Neuronal stem cell (in vitro differentiated cells): ENCODE measurements around the gene FAM174B.

Source experiments
- DNase-seq: peaks from one replicate; pipeline ENCODE4 v3.0.0-alpha.2; 2013; ENCODE audit warnings: low spot score
- H2AFZ ChIP-seq: one replicate; pipeline ENCODE4 v1.6.1; 2013; ENCODE audit warnings: mild to moderate bottlenecking, low read length, inconsistent platforms
- H2AK5ac ChIP-seq: 2 replicates; pipeline ENCODE4 v1.6.1; 2013; ENCODE audit warnings: low read depth, mild to moderate bottlenecking, inconsistent platforms, low read length, moderate library complexity, mixed read lengths
- H2BK120ac ChIP-seq: 2 replicates; pipeline ENCODE4 v1.6.1; 2013; ENCODE audit warnings: low read depth, mild to moderate bottlenecking, inconsistent platforms, low read length, moderate library complexity, mixed read lengths
- H2BK12ac ChIP-seq: one replicate; pipeline ENCODE4 v1.6.1; 2013; ENCODE audit warnings: low read length, inconsistent platforms
- H2BK15ac ChIP-seq: 2 replicates; pipeline ENCODE4 v1.6.1; 2013; ENCODE audit warnings: mild to moderate bottlenecking, low read length, inconsistent platforms, mixed read lengths
- H2BK5ac ChIP-seq: one replicate; pipeline ENCODE4 v1.6.1; 2013; ENCODE audit warnings: inconsistent platforms, mild to moderate bottlenecking, low read length, moderate library complexity
- H3K14ac ChIP-seq: one replicate; pipeline ENCODE4 v1.6.1; 2013; ENCODE audit warnings: low read length, inconsistent platforms
- H3K18ac ChIP-seq: 2 replicates; pipeline ENCODE4 v1.6.1; 2013; ENCODE audit warnings: low read length, inconsistent platforms
- H3K23ac ChIP-seq: 2 replicates; pipeline ENCODE4 v1.6.1; 2013; ENCODE audit warnings: low read depth, mild to moderate bottlenecking, mixed read lengths, low read length, inconsistent platforms; ENCODE audit not compliant: poor library complexity
- H3K27ac ChIP-seq: replicated peaks from 3 replicates; pipeline ENCODE4 v1.5.1; 2013; ENCODE audit warnings: low read length, inconsistent platforms
- H3K27me3 ChIP-seq, 3 experiments: 2 replicates each; pipeline ENCODE4 v1.6.1; 2013; ENCODE audit warnings: low read length in 3 of 3, mild to moderate bottlenecking in 2 of 3, inconsistent platforms in 1 of 3, low read depth in 1 of 3, mixed read lengths in 1 of 3, moderate library complexity in 1 of 3; ENCODE audit not compliant: control insufficient read depth in 3 of 3, insufficient read depth in 3 of 3
- H3K36me3 ChIP-seq, 2 donors: replicated peaks in 1 of 2; 2 replicates each; pipeline ENCODE4 v1.6.1; 2013; ENCODE audit warnings: low read length in 2 of 2; ENCODE audit not compliant: control insufficient read depth in 2 of 2, insufficient read depth in 2 of 2
- H3K4ac ChIP-seq: 2 replicates; pipeline ENCODE4 v1.6.1; 2013; ENCODE audit warnings: inconsistent platforms, mild to moderate bottlenecking, low read length, moderate library complexity
- H3K4me1 ChIP-seq, 2 donors: 1 replicate in 1 of 2; 2 replicates in 1 of 2; pipeline ENCODE4 v1.6.1; 2013; ENCODE audit warnings: low read length in 2 of 2, low read depth in 1 of 2; ENCODE audit not compliant: control insufficient read depth in 2 of 2, insufficient read depth in 1 of 2
- H3K4me2 ChIP-seq: one replicate; pipeline ENCODE4 v1.6.1; 2013; ENCODE audit warnings: mild to moderate bottlenecking, low read length, inconsistent platforms; ENCODE audit not compliant: insufficient read depth, poor library complexity, severe bottlenecking
- H3K4me3 ChIP-seq, 2 donors: 2 replicates each; pipeline ENCODE4 v1.5.1; 2013; ENCODE audit warnings: low read length in 2 of 2, mild to moderate bottlenecking in 2 of 2, inconsistent platforms in 1 of 2, moderate library complexity in 1 of 2
- H3K79me1 ChIP-seq: one replicate; pipeline ENCODE4 v1.6.1; 2013; ENCODE audit warnings: low read depth, mild to moderate bottlenecking, inconsistent platforms, low read length, moderate library complexity
- H3K9ac ChIP-seq: one replicate; pipeline ENCODE4 v1.6.1; 2013; ENCODE audit warnings: mild to moderate bottlenecking, low read depth, low read length, inconsistent platforms; ENCODE audit not compliant: poor library complexity
- H3K9me3 ChIP-seq, 2 donors: replicated peaks in 1 of 2; 2 replicates each; pipeline versions ENCODE3 to v1.6.1; 2013; ENCODE audit warnings: low read length in 2 of 2, mild to moderate bottlenecking in 2 of 2, inconsistent platforms in 1 of 2, low read depth in 1 of 2, mixed read lengths in 1 of 2, moderate library complexity in 1 of 2; ENCODE audit not compliant: control insufficient read depth in 2 of 2, insufficient read depth in 1 of 2
- H4K8ac ChIP-seq: one replicate; pipeline ENCODE4 v1.6.1; 2013; ENCODE audit warnings: low read depth, mild to moderate bottlenecking, inconsistent platforms, low read length, moderate library complexity
- H4K91ac ChIP-seq: one replicate; pipeline ENCODE4 v1.6.1; 2013; ENCODE audit warnings: low read length, low read depth, mild to moderate bottlenecking, inconsistent platforms; ENCODE audit not compliant: poor library complexity
- WGBS, 2 donors: extraction: QIAGEN DNeasy Blood & Tissue Kit; methylation state at CpG; one replicate each; pipeline ENCODE4 v1.1.7; 2013; ENCODE audit warnings: missing lambda C conversion rate in 2 of 2, mixed read lengths in 1 of 2; ENCODE audit not compliant: insufficient read length in 2 of 2, insufficient replicate concordance in 1 of 2; ENCODE audit errors: extremely low coverage in 2 of 2; 5-methylcytosine and 5-hydroxymethylcytosine counted together

Gene FAM174B

GRCh38 chr15:92652576-92652966, 3.0 kb downstream of the FAM174B start:
- Histone ChIP-seq H3K14ac (no peak overlapping the region), H2BK12ac (no peak overlapping the region), H4K8ac (no peak overlapping the region), H4K91ac (no peak overlapping the region), H3K4me3 (no peak overlapping the region), H3K4ac (no peak overlapping the region), H3K79me1 (no peaks in the 10 kb centered on the region), H2BK120ac (no peak overlapping the region), H3K18ac (no peak overlapping the region), H3K27me3 (peaks cover 0 to 27% (median 0%) of the 10 kb centered on the region in 3 experiments), H2AK5ac (no peak overlapping the region), H2AFZ (no peak overlapping the region), H3K9me3 (peaks cover 5 to 17% of the 10 kb centered on the region in 2 donors), H3K4me1 (peaks cover 9 to 15% of the 10 kb centered on the region in 2 donors), H3K9ac (no peak overlapping the region), H3K23ac (no peak overlapping the region), H3K4me2 (no peak overlapping the region), H2BK15ac (peak overlapping the region; percentile 2), H3K36me3 (no peaks in the 10 kb centered on the region), H2BK5ac (no peak overlapping the region), H3K27ac (no peak overlapping the region)
- WGBS, 2 donors, result no CpG with 5 or more reads among the region's 9 CpGs
- DNase-seq, result no peak

DNA sequence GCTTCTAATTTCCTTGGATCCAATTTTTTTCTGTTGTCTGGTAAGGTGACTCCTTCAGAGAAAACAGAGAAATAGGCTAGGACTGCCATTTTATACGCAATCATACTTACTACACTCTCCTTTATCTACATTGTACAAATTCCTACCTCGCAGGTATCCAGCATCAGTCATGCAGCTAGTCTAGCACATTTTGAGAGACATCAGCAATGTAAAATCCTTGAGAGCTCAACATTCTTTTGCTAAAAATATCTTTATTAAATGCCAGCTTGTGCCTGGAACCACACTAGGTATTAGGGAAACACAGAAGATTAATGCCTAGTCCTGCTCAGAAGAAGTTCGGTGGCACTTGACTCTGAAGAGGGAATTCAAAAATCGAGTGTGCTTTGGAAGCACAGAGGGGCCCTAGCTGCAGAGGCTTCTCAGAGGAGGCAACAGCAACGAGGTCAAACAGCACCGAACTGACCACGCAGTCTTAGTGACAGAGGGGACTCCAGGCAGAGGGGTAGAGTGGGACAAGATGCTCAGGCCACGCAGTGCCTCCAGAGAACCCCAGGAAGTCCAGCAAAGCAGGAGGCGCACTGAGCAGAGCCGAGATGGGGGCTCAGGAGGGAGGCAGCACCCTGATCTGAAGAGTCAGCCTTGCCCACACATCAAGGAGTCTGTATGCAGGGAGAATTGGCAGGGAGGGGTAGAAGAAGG, 3.5 kb downstream of the FAM174B start:
- no peaks in the 10 kb centered on the region for H3K36me3 ChIP-seq
- no CpG with 5 or more reads among the region's 10 CpGs for WGBS, 2 donors

DNA sequence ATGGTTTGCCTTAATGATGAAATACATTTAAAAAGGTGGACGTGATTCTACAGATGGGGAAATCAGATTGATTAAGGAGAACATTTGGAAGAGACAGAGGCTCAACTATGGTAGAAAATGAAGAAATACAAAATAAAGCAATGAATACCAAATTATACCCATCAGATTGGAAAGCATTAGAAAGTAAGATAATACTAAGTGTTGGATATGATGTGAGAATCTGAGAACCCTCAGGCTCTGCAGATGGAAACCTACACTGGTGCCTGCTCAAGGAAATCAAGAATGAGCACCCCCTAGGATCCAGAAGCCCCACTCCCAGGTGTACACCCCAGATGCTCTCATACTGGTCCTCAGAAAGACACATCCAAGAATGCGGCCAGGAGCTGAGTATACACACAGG, 4.6 kb downstream of the FAM174B start:
- Histone ChIP-seq H3K27me3 (peaks cover 0 to 11% (median 0%) of the 10 kb centered on the region in 3 experiments), H3K9ac (no peak overlapping the region), H2BK15ac (no peak overlapping the region), H3K23ac (no peak overlapping the region), H3K14ac (no peak overlapping the region), H2BK12ac (no peak overlapping the region), H3K4me1 (peaks cover 11 to 19% of the 10 kb centered on the region in 2 donors), H4K8ac (no peak overlapping the region), H3K79me1 (no peaks in the 10 kb centered on the region), H2AFZ (no peak overlapping the region), H3K4ac (no peak overlapping the region), H3K4me3 (no peak overlapping the region), H2AK5ac (no peak overlapping the region), H2BK120ac (no peak overlapping the region), H4K91ac (no peak overlapping the region), H3K9me3 (peaks cover 2 to 12% of the 10 kb centered on the region in 2 donors), H3K27ac (no peak overlapping the region), H3K18ac (no peak overlapping the region), H2BK5ac (no peak overlapping the region), H3K4me2 (no peak overlapping the region), H3K36me3 (no peaks in the 10 kb centered on the region)
- no CpG with 5 or more reads among the region's 2 CpGs for WGBS, 2 donors
- no peak for DNase-seq

More for the DNA sequence above, 3.5 kb downstream of the FAM174B start:
- Histone ChIP-seq H2AFZ (no peak overlapping the region), H3K9ac (no peak overlapping the region), H3K27me3 (peaks cover 0 to 22% (median 0%) of the 10 kb centered on the region in 3 experiments), H2BK12ac (no peak overlapping the region), H3K4me2 (no peak overlapping the region), H3K14ac (no peak overlapping the region), H2BK15ac (peak overlapping the region; percentile 2), H3K18ac (peak overlapping the region; percentile 46), H4K8ac (no peak overlapping the region), H2AK5ac (no peak overlapping the region), H3K23ac (no peak overlapping the region), H3K4ac (no peak overlapping the region), H3K27ac (no peak overlapping the region), H3K4me1 (peaks cover 11 to 19% of the 10 kb centered on the region in 2 donors), H3K9me3 (peaks cover 5 to 14% of the 10 kb centered on the region in 2 donors), H2BK5ac (no peak overlapping the region), H4K91ac (no peak overlapping the region), H2BK120ac (no peak overlapping the region), H3K79me1 (no peaks in the 10 kb centered on the region), H3K4me3 (no peak overlapping the region)
- DNase-seq, result no peak

DNA sequence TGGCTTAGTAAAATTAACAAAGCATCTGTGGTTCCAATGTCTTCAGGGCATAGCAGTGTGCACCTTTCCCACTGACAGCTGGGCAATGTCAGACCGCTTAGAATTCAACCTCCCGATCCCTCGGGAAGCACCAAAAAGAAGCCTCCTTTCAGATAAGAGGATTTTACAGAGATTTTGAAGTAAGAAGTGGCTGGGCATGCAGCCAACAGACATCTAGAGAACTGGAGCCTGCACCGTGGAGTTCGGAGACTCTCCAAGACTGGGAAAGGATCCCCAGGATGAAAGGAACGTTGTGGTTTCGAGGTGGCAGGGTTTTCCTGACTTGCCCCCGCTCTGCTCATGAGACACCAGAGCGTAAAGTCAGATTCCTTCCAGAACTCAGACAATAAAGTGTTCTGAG, 5.3 kb downstream of the FAM174B start:
- H4K91ac ChIP-seq, result no peak overlapping the region
- H3K23ac ChIP-seq, result no peak overlapping the region
- no peak overlapping the region for H3K27ac ChIP-seq
- no peak for DNase-seq
- H2AK5ac ChIP-seq, result no peak overlapping the region
- H3K4me3 ChIP-seq, result no peak overlapping the region
- peaks cover 11 to 21% of the 10 kb centered on the region in 2 donors for H3K4me1 ChIP-seq
- peaks cover 2 to 12% of the 10 kb centered on the region in 2 donors for H3K9me3 ChIP-seq
- no peak overlapping the region for H4K8ac ChIP-seq
- no peak overlapping the region for H3K4me2 ChIP-seq
- H2BK120ac ChIP-seq, result no peak overlapping the region
- H3K27me3 ChIP-seq, result peaks cover 0 to 7% (median 0%) of the 10 kb centered on the region in 3 experiments
- H2AFZ ChIP-seq, result no peak overlapping the region
- H3K14ac ChIP-seq, result no peak overlapping the region
- no peaks in the 10 kb centered on the region for H3K79me1 ChIP-seq
- WGBS, 2 donors, result no CpG with 5 or more reads among the region's 9 CpGs
- H2BK12ac ChIP-seq, result no peak overlapping the region
- no peak overlapping the region for H2BK5ac ChIP-seq
- H3K9ac ChIP-seq, result no peak overlapping the region
- H3K4ac ChIP-seq, result no peak overlapping the region
- H3K36me3 ChIP-seq, result no peaks in the 10 kb centered on the region
- H3K18ac ChIP-seq, result no peak overlapping the region
- H2BK15ac ChIP-seq, result no peak overlapping the region
